SU-DHL-6 (cell line): ENCODE measurements around the gene RD3L.

Experiments
- H2AFZ ChIP-seq: fragments of 200-600 bp; sonication (generic); 2 replicates; pipeline ENCODE4 v1.6.1; 2014; ENCODE audit warnings: low read depth, mild to moderate bottlenecking, moderate library complexity, mixed read lengths, antibody characterized with exemption, low read length; ENCODE audit not compliant: severe bottlenecking
- H3F3A ChIP-seq: fragments of 200-600 bp; shearing (Covaris generic); 2 replicates; pipeline ENCODE4 v1.6.0; 2016; ENCODE audit warnings: antibody characterized with exemption, mild to moderate bottlenecking; ENCODE audit not compliant: insufficient read depth
- H3K27ac ChIP-seq: fragments of 200-600 bp; sonication (generic); 2 replicates; pipeline ENCODE4 v1.5.1; 2016; ENCODE audit warnings: low read depth, mild to moderate bottlenecking, low read length, moderate library complexity, mixed read lengths
- H3K27me3 ChIP-seq: fragments of 200-600 bp; sonication (generic), shearing (Covaris generic); 2 replicates; pipeline ENCODE4 v1.6.0; 2014; ENCODE audit warnings: mild to moderate bottlenecking, low read length
- H3K36me3 ChIP-seq: fragments of 200-600 bp; sonication (generic); 2 replicates; pipeline ENCODE4 v1.6.1; 2014; ENCODE audit warnings: mild to moderate bottlenecking, low read length, mixed read lengths
- H3K4me2 ChIP-seq: fragments of 300-600, 200-600 bp; shearing (Covaris generic), sonication (generic); 2 replicates; pipeline ENCODE4 v1.6.0; 2014; ENCODE audit warnings: low read length, low read depth, mild to moderate bottlenecking; ENCODE audit not compliant: poor library complexity, severe bottlenecking
- H3K4me3 ChIP-seq: fragments of 200-600 bp; sonication (generic); 2 replicates; pipeline ENCODE4 v1.5.1; 2014; ENCODE audit warnings: antibody characterized with exemption, low read length, mild to moderate bottlenecking, mixed read lengths; ENCODE audit not compliant: insufficient read depth, poor library complexity, severe bottlenecking
- H3K79me2 ChIP-seq: fragments of 200-600 bp; sonication (generic); 2 replicates; pipeline ENCODE4 v1.6.1; 2014; ENCODE audit warnings: mild to moderate bottlenecking, low read length, moderate library complexity; ENCODE audit not compliant: insufficient read depth
- H3K9ac ChIP-seq: fragments of 200-600 bp; sonication (generic); 2 replicates; pipeline ENCODE4 v1.7.0; 2014; ENCODE audit warnings: mild to moderate bottlenecking, low read length
- H3K9me2 ChIP-seq: fragments of 200-600 bp; sonication (generic); replicated peaks from 2 replicates; pipeline ENCODE4 v1.6.1; 2014; ENCODE audit warnings: low read length; ENCODE audit not compliant: insufficient read depth
- H3K9me3 ChIP-seq: fragments of 200-600 bp; sonication (generic); 2 replicates; pipeline ENCODE4 v1.6.1; 2014; ENCODE audit warnings: low read length, mixed read lengths; ENCODE audit not compliant: insufficient read depth
- H4K20me1 ChIP-seq: fragments of 200-600 bp; sonication (generic); 2 replicates; pipeline ENCODE4 v1.6.1; 2014; ENCODE audit warnings: low read depth, mild to moderate bottlenecking, antibody characterized with exemption, low read length, moderate library complexity, mixed read lengths
- CTCF ChIP-seq: fragments of 200-600 bp; sonication (generic); IDR thresholded peaks from one replicate; pipeline ENCODE4 v1.5.1; 2017; ENCODE audit warnings: antibody characterized with exemption, mild to moderate bottlenecking, low read length, moderate library complexity; ENCODE audit not compliant: insufficient read depth, poor library complexity, severe bottlenecking
- EZH2phosphoT487 ChIP-seq: fragments of 200-600 bp; sonication (generic), shearing (Covaris generic); conservative IDR thresholded peaks from 2 replicates; pipeline ENCODE4 v1.6.1; 2018; ENCODE audit warnings: mild to moderate bottlenecking, antibody characterized with exemption, low read length, moderate library complexity, mixed read lengths

RD3L gene

GRCh38 chr14:103969961-103970360 is 27.6 kb upstream of the RD3L start:
- no peaks in the 10 kb centered on the region for H3K9me2 ChIP-seq
- no peaks in the 10 kb centered on the region for H3K27me3 ChIP-seq
- no peaks in the 10 kb centered on the region for H4K20me1 ChIP-seq
- no peak for TF ChIP-seq EZH2phosphoT487
- TF ChIP-seq CTCF, result no peak
- no peaks in the 10 kb centered on the region for H3K79me2 ChIP-seq
- H3K9ac ChIP-seq, result no peak overlapping the region
- no peaks in the 10 kb centered on the region for H3K9me3 ChIP-seq
- no peak overlapping the region for H3K4me2 ChIP-seq
- no peak overlapping the region for H3K4me3 ChIP-seq
- H3K36me3 ChIP-seq, result no peaks in the 10 kb centered on the region
- H3K27ac ChIP-seq, result no peak overlapping the region
- H2AFZ ChIP-seq, result no peak overlapping the region
- no peaks in the 10 kb centered on the region for H3F3A ChIP-seq

- Histone ChIP-seq H2AFZ (no peak overlapping the region), H3K9me3 (no peaks in the 10 kb centered on the region), H3F3A (no peaks in the 10 kb centered on the region), H3K79me2 (no peaks in the 10 kb centered on the region), H3K4me3 (no peak overlapping the region), H3K9me2 (no peaks in the 10 kb centered on the region), H4K20me1 (no peaks in the 10 kb centered on the region), H3K4me2 (no peak overlapping the region), H3K27me3 (no peaks in the 10 kb centered on the region; the same call in 1 of the 2 replicates), H3K36me3 (no peaks in the 10 kb centered on the region), H3K27ac (no peak overlapping the region), H3K9ac (no peak overlapping the region)
- no peak for TF ChIP-seq EZH2phosphoT487
- TF ChIP-seq CTCF, result no peak
Measured at GRCh38 chr14:103966631-103967030, 24.3 kb upstream of the RD3L start.

- Histone ChIP-seq H3K9me3 (no peaks in the 10 kb centered on the region), H3K4me3 (no peak overlapping the region), H3K9me2 (no peaks in the 10 kb centered on the region), H3K79me2 (no peaks in the 10 kb centered on the region), H3K4me2 (no peak overlapping the region), H2AFZ (no peak overlapping the region), H3K9ac (no peak overlapping the region), H3K27ac (no peak overlapping the region), H4K20me1 (no peaks in the 10 kb centered on the region), H3K27me3 (no peaks in the 10 kb centered on the region; the same call in 1 of the 2 replicates), H3K36me3 (no peaks in the 10 kb centered on the region), H3F3A (no peaks in the 10 kb centered on the region)
- no peak for TF ChIP-seq CTCF
Measured at GRCh38 chr14:103961928-103962578, 19.7 kb upstream of the RD3L start.
